ENCODE results near the gene PGF.

PGF gene

DNA sequence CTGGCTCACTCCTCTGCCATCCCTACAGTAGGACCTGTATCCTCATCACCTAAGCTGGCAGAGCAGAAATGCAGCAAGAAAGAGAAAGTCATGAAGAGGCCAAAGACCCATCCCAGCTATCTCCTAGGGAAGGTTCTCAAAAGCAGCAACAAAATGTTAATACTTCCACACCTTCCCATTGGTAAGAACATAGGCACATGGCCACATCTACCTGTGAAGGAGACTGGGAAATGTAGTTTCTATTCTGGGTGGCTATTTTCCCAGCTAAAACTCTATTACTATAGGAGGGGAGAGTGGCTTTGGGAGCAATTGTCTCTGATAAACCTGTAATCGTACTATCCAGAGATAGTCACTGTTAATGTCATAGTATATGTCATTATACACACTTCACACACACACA is 33.6 kb upstream of the PGF start:
- Histone ChIP-seq H3K4me1 (ENCODE audit: control insufficient read depth in 2 of 2, insufficient read depth in 1 of 2, low read depth in 1 of 2, low read length in 2 of 2) (peaks cover 5 to 6% of the 10 kb centered on the region in 2 donors), H3K36me3 (replicated peaks in 1 of 2; ENCODE audit: control insufficient read depth in 2 of 2, insufficient read depth in 2 of 2, low read length in 2 of 2) (no peaks in the 10 kb centered on the region), H2BK120ac (ENCODE audit: low read depth, low read length) (no peak overlapping the region), H3K4me2 (ENCODE audit: insufficient read depth, low read length, poor library complexity, severe bottlenecking) (no peak overlapping the region), H2BK15ac (ENCODE audit: low read length) (no peak overlapping the region), H3K9me3 (replicated peaks in 1 of 2; ENCODE audit: control insufficient read depth in 2 of 2, insufficient read depth in 1 of 2, low read depth in 1 of 2, low read length in 2 of 2) (no peaks in the 10 kb centered on the region), H3K4me3 (ENCODE audit: low read length in 2 of 2) (no peak overlapping the region), H3K27ac (replicated peaks; ENCODE audit: low read length) (no peak overlapping the region), H3K27me3 (ENCODE audit: control insufficient read depth in 3 of 3, insufficient read depth in 3 of 3, low read depth in 1 of 3, low read length in 3 of 3) (no peaks in the 10 kb centered on the region), H2AK5ac (ENCODE audit: low read depth, low read length) (no peak overlapping the region), H4K8ac (ENCODE audit: low read depth, low read length) (no peak overlapping the region), H4K91ac (ENCODE audit: low read depth, low read length, poor library complexity) (no peak overlapping the region), H3K9ac (ENCODE audit: low read depth, low read length, poor library complexity) (no peak overlapping the region), H3K79me1 (ENCODE audit: low read depth, low read length) (no peaks in the 10 kb centered on the region), H2BK12ac (ENCODE audit: low read length) (no peak overlapping the region), H3K4ac (ENCODE audit: low read length) (no peak overlapping the region), H3K23ac (ENCODE audit: low read depth, low read length, poor library complexity) (no peak overlapping the region), H3K18ac (ENCODE audit: low read length) (no peak overlapping the region), H3K14ac (ENCODE audit: low read length) (no peak overlapping the region), H2AFZ (ENCODE audit: low read length) (peak overlapping the region; percentile 19), H2BK5ac (ENCODE audit: low read length) (no peak overlapping the region)
- no CpG with 5 or more reads among the region's 1 CpG for WGBS, 2 donors (ENCODE audit: extremely low coverage in 2 of 2, insufficient read length in 2 of 2, insufficient replicate concordance in 1 of 2)
- no peak for DNase-seq (ENCODE audit: low spot score)

DNA sequence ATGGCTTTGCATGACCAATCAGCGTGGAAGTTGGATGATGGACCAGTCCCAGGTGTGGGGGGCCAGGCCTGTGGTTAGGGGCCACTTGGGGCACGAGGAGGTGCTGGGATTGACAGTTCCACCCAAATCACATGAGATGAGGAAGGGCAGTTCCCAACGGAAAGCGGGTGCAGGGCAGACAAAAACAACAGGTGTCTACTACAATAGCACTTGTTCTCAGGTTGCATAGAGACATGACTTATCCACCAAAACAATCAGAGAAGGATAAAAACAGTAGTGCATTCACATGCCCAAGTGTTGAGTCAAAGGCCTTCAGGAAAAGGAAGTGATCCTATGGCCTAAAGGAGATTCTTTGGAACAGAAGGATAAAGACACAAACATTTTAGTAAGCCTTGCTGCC is 32.7 kb upstream of the PGF start:
- H3K4me1 ChIP-seq (ENCODE audit: control insufficient read depth in 2 of 2, insufficient read depth in 1 of 2, low read depth in 1 of 2, low read length in 2 of 2): peaks cover 5 to 6% of the 10 kb centered on the region in 2 donors
- no peaks in the 10 kb centered on the region for H3K27me3 ChIP-seq (ENCODE audit: control insufficient read depth in 3 of 3, insufficient read depth in 3 of 3, low read depth in 1 of 3, low read length in 3 of 3)
- H4K91ac ChIP-seq (ENCODE audit: low read depth, low read length, poor library complexity): no peak overlapping the region
- WGBS, 2 donors (ENCODE audit: extremely low coverage in 2 of 2, insufficient read length in 2 of 2, insufficient replicate concordance in 1 of 2): no CpG with 5 or more reads among the region's 4 CpGs
- no peak overlapping the region for H3K14ac ChIP-seq (ENCODE audit: low read length)
- H3K23ac ChIP-seq (ENCODE audit: low read depth, low read length, poor library complexity): no peak overlapping the region
- H2BK5ac ChIP-seq (ENCODE audit: low read length): no peak overlapping the region
- no peak overlapping the region for H3K4ac ChIP-seq (ENCODE audit: low read length)
- H3K27ac ChIP-seq (replicated peaks; ENCODE audit: low read length): no peak overlapping the region
- no peaks in the 10 kb centered on the region for H3K36me3 ChIP-seq (replicated peaks in 1 of 2; ENCODE audit: control insufficient read depth in 2 of 2, insufficient read depth in 2 of 2, low read length in 2 of 2)
- no peak overlapping the region for H2BK12ac ChIP-seq (ENCODE audit: low read length)
- no peak overlapping the region for H4K8ac ChIP-seq (ENCODE audit: low read depth, low read length)
- no peaks in the 10 kb centered on the region for H3K79me1 ChIP-seq (ENCODE audit: low read depth, low read length)
- H2BK15ac ChIP-seq (ENCODE audit: low read length): no peak overlapping the region
- H3K4me2 ChIP-seq (ENCODE audit: insufficient read depth, low read length, poor library complexity, severe bottlenecking): no peak overlapping the region
- no peak overlapping the region for H2BK120ac ChIP-seq (ENCODE audit: low read depth, low read length)
- no peaks in the 10 kb centered on the region for H3K9me3 ChIP-seq (replicated peaks in 1 of 2; ENCODE audit: control insufficient read depth in 2 of 2, insufficient read depth in 1 of 2, low read depth in 1 of 2, low read length in 2 of 2)
- H2AK5ac ChIP-seq (ENCODE audit: low read depth, low read length): no peak overlapping the region
- peak overlapping the region; percentile 1 for H2AFZ ChIP-seq (ENCODE audit: low read length)
- no peak overlapping the region for H3K18ac ChIP-seq (ENCODE audit: low read length)
- H3K4me3 ChIP-seq (ENCODE audit: low read length in 2 of 2): no peak overlapping the region
- H3K9ac ChIP-seq (ENCODE audit: low read depth, low read length, poor library complexity): no peak overlapping the region
- no peak for DNase-seq (ENCODE audit: low spot score)

DNA sequence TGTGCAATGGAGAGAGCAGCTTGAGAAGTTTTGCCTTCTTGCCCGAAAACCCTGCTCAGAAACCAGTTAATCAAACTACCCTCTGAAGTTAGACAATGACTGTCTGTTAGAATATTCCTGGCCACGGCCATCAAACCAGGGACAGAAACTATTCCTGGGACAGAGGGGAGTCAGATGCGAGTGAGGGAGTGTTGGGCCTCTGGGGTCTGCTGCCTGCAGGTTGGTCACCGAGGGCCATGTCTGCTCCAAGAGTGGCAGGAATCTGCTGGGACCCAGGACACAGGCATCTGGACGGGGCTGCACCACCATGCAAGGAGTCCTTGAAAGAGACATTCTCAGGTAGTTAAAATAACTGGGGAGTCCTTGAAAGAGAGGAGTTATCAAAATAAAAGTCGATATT is 30.4 kb upstream of the PGF start:
- no peak overlapping the region for H2BK12ac ChIP-seq (ENCODE audit: low read length)
- DNase-seq (ENCODE audit: low spot score): no peak
- no peaks in the 10 kb centered on the region for H3K9me3 ChIP-seq (replicated peaks in 1 of 2; ENCODE audit: control insufficient read depth in 2 of 2, insufficient read depth in 1 of 2, low read depth in 1 of 2, low read length in 2 of 2)
- no peaks in the 10 kb centered on the region for H3K36me3 ChIP-seq (replicated peaks in 1 of 2; ENCODE audit: control insufficient read depth in 2 of 2, insufficient read depth in 2 of 2, low read length in 2 of 2)
- no peak overlapping the region for H4K91ac ChIP-seq (ENCODE audit: low read depth, low read length, poor library complexity)
- H2AFZ ChIP-seq (ENCODE audit: low read length): no peak overlapping the region
- H3K9ac ChIP-seq (ENCODE audit: low read depth, low read length, poor library complexity): no peak overlapping the region
- no peak overlapping the region for H4K8ac ChIP-seq (ENCODE audit: low read depth, low read length)
- H3K14ac ChIP-seq (ENCODE audit: low read length): no peak overlapping the region
- no peak overlapping the region for H2AK5ac ChIP-seq (ENCODE audit: low read depth, low read length)
- H3K79me1 ChIP-seq (ENCODE audit: low read depth, low read length): no peaks in the 10 kb centered on the region
- no peak overlapping the region for H3K4me3 ChIP-seq (ENCODE audit: low read length in 2 of 2)
- peak overlapping the region; percentile 46 for H3K18ac ChIP-seq (ENCODE audit: low read length)
- no peak overlapping the region for H3K23ac ChIP-seq (ENCODE audit: low read depth, low read length, poor library complexity)
- no peak overlapping the region for H3K27ac ChIP-seq (replicated peaks; ENCODE audit: low read length)
- H2BK5ac ChIP-seq (ENCODE audit: low read length): no peak overlapping the region
- H3K4me2 ChIP-seq (ENCODE audit: insufficient read depth, low read length, poor library complexity, severe bottlenecking): no peak overlapping the region
- H2BK15ac ChIP-seq (ENCODE audit: low read length): no peak overlapping the region
- no CpG with 5 or more reads among the region's 6 CpGs for WGBS, 2 donors (ENCODE audit: extremely low coverage in 2 of 2, insufficient read length in 2 of 2, insufficient replicate concordance in 1 of 2)
- H3K27me3 ChIP-seq (ENCODE audit: control insufficient read depth in 3 of 3, insufficient read depth in 3 of 3, low read depth in 1 of 3, low read length in 3 of 3): no peaks in the 10 kb centered on the region
- H3K4ac ChIP-seq (ENCODE audit: low read length): no peak overlapping the region
- H2BK120ac ChIP-seq (ENCODE audit: low read depth, low read length): no peak overlapping the region
- H3K4me1 ChIP-seq (ENCODE audit: control insufficient read depth in 2 of 2, insufficient read depth in 1 of 2, low read depth in 1 of 2, low read length in 2 of 2): peaks cover 11 to 12% of the 10 kb centered on the region in 2 donors

DNA sequence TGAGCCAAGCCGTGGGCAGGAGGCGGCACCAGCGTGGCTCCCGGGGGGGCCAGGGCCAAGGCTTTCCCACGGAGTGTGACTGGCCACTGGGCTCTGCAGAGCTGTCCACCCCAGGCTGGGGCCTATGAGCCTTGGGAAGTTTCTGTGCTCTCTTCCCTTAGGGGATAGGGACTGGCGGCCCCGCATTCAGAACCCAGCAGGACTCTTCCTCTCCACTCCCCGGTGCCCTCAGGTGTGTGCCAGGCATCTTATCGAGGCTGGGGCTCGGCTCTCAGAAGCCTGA is 29.6 kb upstream of the PGF start:
- H3K27ac ChIP-seq (replicated peaks; ENCODE audit: low read length): no peak overlapping the region
- H2AK5ac ChIP-seq (ENCODE audit: low read depth, low read length): peak overlapping the region; percentile 22
- DNase-seq (ENCODE audit: low spot score): no peak
- no peak overlapping the region for H3K4me2 ChIP-seq (ENCODE audit: insufficient read depth, low read length, poor library complexity, severe bottlenecking)
- H4K8ac ChIP-seq (ENCODE audit: low read depth, low read length): no peak overlapping the region
- no CpG with 5 or more reads among the region's 10 CpGs for WGBS, 2 donors (ENCODE audit: extremely low coverage in 2 of 2, insufficient read length in 2 of 2, insufficient replicate concordance in 1 of 2)
- H2BK15ac ChIP-seq (ENCODE audit: low read length): no peak overlapping the region
- no peak overlapping the region for H3K14ac ChIP-seq (ENCODE audit: low read length)
- no peak overlapping the region for H3K4ac ChIP-seq (ENCODE audit: low read length)
- H3K36me3 ChIP-seq (replicated peaks in 1 of 2; ENCODE audit: control insufficient read depth in 2 of 2, insufficient read depth in 2 of 2, low read length in 2 of 2): no peaks in the 10 kb centered on the region
- H3K9me3 ChIP-seq (replicated peaks in 1 of 2; ENCODE audit: control insufficient read depth in 2 of 2, insufficient read depth in 1 of 2, low read depth in 1 of 2, low read length in 2 of 2): no peaks in the 10 kb centered on the region
- no peak overlapping the region for H2BK12ac ChIP-seq (ENCODE audit: low read length)
- no peaks in the 10 kb centered on the region for H3K79me1 ChIP-seq (ENCODE audit: low read depth, low read length)
- H3K27me3 ChIP-seq (ENCODE audit: control insufficient read depth in 3 of 3, insufficient read depth in 3 of 3, low read depth in 1 of 3, low read length in 3 of 3): no peaks in the 10 kb centered on the region
- no peak overlapping the region for H4K91ac ChIP-seq (ENCODE audit: low read depth, low read length, poor library complexity)
- H3K4me3 ChIP-seq (ENCODE audit: low read length in 2 of 2): no peak overlapping the region
- peak overlapping the region; percentile 49 for H2AFZ ChIP-seq (ENCODE audit: low read length)
- H3K9ac ChIP-seq (ENCODE audit: low read depth, low read length, poor library complexity): peak overlapping the region; percentile 50
- H3K4me1 ChIP-seq (ENCODE audit: control insufficient read depth in 2 of 2, insufficient read depth in 1 of 2, low read depth in 1 of 2, low read length in 2 of 2): peaks cover 18% of the 10 kb centered on the region in 2 donors
- H2BK120ac ChIP-seq (ENCODE audit: low read depth, low read length): peak overlapping the region; percentile 20
- peak overlapping the region; percentile 74 for H3K18ac ChIP-seq (ENCODE audit: low read length)
- H2BK5ac ChIP-seq (ENCODE audit: low read length): no peak overlapping the region
- H3K23ac ChIP-seq (ENCODE audit: low read depth, low read length, poor library complexity): no peak overlapping the region
